ENCODE results near the gene PTPRA.

The PTPRA gene

DNA sequence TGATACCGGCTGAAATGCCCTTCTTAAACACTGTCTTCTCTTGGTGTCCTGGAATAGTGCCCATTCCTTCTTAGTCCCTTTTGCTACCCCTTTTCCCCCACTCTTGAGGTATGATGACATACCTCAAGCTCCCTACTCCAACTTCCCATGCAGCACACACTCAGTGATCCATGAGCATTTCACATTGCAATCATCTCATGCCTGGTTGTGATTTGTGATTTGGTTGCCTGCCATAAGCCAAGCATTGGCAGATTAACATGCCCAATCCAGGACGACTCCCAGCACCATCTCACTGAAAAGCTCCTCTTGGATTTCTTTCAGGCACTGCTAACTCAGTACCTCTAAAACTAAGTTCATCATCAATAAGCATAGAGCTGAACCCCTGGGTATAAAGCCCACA, 14.7 kb upstream of the PTPRA start:
- DNase-seq (ENCODE audit: low spot score): no peak

DNA sequence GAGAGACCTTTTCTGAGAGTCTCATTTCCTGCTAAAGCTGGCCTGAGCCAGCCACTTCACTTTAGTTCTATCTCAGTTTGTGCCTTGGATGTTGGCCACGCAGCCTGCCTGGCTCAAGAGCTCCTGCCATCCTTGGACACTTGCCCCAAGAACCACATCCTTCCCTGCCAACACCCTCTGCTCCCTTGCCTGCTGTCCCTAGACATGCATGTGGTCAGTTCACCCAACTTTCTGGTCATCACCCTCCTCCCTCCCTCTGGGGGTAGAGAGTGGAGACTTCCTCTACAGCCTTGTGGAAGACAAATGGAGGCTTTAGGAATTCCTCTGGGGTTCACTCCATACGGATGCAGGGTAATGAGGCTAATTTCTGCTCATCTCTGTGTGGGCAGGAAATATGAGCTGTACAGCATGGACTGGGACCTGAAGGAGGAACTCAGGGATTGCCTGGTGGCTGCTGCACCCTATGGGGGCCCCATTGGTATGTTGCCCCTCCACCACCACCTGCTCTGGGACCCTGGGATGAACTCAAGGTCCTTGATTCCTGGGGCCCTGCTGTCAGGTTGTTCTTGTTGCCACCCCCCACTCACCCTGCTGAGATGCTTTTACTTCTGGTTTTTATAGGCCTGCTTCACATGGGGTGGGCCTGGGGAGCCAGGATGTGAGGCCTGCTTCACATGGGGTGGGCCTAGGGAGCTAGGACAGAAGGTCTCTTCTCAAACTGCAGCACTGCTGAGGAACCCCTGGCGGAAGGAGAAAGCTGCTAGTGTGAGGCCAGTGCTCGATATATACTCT, 13.8 kb upstream of the PTPRA start:
- no peak for DNase-seq (ENCODE audit: low spot score)

DNA sequence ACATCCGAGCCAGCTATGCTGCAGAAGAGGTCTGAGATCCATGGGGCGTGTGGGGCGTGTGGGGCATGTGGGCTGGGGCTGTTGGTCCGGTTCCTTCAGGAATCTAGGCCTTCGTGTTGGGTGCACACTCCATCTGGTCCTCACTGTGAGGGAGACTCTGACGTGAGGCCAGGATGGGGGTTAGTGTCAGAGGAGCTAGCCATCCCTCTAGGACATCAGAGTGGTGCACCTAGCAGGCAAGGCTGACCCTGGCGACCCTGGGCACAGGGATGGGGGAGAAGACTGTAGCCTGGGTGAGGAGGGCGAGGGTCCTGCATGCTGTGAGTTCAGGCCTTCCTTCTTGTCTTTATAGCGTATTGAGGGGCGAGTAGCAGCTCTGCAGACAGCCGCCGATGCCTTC, 8.7 kb upstream of the PTPRA start:
- DNase-seq (ENCODE audit: low spot score): no peak

DNA sequence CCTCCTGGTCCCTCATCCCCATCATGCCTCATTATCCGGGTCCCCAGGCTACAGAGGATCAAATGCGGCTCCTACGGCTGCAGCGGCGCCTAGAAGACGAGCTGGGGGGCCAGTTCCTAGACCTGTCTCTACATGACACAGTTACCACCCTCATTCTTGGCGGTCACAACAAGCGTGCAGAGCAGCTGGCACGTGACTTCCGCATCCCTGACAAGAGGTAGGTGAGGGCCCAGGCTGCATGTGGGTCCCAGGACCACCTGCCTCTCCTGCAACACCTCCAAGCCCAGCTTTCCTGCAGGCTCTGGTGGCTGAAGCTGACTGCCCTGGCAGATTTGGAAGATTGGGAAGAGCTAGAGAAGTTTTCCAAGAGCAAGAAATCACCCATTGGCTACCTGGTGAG, 8.2 kb upstream of the PTPRA start:
- no peak for DNase-seq (ENCODE audit: low spot score)

DNA sequence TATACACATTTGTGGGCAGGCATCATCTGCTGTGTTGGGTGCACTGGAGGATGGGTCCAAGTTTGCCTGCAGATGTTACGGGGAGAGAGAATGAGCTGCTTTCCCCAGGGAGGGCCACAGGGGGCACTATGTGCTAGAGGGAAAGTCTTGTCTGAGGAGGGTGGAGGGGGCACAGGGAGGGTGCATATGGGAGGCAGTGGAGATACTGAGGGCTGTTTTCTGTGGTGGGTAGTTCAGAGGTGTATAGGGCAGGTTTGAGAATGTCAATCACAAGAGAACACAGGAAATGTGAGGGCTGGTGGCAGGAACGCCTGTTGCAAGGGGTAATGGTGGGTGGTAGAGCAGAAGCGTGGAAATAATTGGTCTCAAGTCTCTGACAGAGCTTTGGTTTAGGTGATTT, 7.7 kb upstream of the PTPRA start:
- peak; percentile 32 for DNase-seq (ENCODE audit: low spot score)

DNA sequence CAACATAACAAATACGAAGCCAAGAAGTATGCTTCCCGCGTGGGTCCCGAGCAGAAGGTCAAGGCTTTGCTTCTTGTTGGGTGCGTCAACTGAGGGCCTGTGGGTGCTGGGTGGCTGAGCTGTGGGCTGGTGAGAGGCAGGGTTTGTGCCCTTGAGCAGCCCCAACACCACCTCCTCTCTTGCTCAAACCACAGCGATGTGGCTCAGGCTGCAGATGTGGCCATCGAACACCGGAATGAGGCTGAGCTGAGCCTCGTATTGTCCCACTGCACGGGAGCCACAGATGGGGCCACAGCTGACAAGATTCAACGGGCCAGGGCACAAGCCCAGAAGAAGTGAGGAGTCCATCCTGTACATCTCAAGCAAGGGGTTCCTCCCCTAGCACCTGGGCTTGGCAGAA, 7.0 kb upstream of the PTPRA start:
- no peak for DNase-seq (ENCODE audit: low spot score)

DNA sequence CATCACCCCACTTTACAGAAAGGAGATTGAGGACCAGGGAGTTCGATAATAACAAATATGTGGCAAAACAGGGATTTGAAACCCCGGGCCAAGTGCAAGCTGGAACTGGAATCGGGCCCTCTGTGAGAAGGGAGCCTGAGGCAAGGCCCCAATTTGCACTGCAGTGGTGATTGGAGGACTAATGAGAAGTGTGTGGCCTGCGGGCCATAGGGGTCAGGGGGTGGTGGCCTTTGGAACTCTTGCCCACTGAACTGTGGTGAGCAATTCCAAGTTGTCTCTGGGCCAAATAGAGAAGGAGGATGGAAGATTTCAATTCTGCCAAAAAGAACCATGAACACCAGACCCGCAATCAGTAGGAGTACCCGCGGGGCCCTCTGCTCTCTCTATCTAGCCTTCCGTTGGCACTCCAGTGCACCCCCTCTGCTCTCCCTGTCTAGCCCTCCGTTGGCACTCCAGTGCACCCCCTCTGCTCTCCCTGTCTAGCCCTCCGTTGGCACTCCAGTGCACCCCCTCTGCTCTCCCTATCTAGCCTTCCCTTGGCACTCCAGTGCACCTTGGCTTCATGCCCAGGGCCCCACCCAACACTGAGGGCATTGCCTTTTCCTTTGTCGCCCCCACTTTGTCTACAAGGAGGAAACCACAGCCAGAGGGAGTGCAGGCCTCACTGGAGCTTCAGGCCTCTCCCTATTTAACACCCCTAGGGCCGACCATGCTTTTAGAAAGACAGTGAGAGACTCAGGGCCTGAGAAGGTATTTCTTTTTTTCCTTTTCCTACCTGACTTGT, 6.0 kb upstream of the PTPRA start:
- DNase-seq (ENCODE audit: low spot score): no peak

DNA sequence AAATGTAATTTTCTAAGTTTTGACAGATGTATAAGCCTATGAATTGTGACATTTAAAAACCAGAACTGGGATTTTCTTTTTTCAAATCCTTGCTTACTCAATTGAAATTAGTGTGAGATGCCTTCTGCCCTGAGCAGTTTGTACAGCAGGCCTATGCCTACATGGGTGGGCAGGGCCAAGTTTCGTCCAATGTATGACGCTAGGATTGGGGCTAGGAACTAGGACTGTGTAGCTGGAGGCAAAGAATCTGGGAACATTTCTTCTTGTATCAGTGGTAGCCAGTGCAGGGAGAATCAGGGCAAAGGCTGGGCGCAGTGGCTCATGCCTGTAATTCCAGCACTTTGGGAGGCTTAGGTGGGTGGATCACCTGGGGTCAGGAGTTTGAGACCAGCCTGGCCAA, 3.9 kb upstream of the PTPRA start:
- no peak for DNase-seq (ENCODE audit: low spot score)

DNA sequence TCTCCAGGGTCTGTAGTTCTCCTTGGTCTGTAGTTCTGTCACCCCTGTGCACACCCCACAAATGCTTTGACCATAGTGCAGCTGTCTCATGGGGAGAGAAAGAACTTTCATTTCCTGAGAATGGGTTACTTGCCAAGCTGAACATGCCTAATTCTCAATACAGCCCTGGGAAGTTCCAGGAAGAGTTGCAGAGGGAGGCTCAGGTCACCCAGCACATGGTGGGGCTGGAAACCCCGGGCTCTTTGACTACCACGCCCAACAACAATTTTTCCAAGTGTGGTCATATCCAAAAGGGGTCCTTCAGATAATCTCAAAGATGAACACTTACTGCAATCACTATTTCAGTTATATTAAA, 2.2 kb upstream of the PTPRA start:
- DNase-seq (ENCODE audit: low spot score): no peak

DNA sequence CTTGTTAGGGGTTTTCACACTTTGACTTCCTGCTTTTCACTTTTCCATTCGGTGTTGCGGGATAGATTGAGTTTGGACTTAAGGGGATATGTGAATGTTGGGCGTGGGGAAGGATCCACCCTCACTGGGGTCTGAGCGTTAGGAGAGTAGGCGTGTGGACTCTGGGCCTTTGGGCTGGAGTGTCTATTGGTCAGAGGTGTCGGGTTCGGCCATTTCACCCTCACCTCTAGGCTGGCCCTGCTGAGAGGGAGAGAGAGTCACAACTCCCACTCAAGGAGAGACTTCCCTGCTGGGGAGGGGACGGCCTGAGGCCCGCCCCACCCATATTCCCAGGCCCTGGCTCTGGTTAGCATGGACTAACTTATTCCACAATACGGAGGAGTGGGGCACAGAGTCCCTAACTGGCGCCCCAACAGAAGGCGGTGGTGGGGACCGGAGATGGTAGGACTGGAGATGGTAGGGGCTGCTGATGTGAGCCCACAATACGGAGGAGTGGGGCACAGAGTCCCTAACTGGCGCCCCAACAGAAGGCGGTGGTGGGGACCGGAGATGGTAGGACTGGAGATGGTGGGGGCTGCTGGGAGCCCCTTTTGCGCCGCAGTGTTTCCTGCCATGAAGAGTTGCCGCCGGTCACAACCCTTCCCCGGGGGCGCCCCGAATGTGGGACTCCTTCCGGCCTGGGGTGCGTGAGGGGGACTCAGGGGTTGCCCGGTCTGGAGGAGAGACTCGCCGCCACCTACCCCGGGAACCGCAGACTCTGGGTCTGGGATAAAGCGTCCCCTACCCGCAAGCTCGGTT, 1.4 kb upstream of the PTPRA start:
- no peak for DNase-seq (ENCODE audit: low spot score)

DNA sequence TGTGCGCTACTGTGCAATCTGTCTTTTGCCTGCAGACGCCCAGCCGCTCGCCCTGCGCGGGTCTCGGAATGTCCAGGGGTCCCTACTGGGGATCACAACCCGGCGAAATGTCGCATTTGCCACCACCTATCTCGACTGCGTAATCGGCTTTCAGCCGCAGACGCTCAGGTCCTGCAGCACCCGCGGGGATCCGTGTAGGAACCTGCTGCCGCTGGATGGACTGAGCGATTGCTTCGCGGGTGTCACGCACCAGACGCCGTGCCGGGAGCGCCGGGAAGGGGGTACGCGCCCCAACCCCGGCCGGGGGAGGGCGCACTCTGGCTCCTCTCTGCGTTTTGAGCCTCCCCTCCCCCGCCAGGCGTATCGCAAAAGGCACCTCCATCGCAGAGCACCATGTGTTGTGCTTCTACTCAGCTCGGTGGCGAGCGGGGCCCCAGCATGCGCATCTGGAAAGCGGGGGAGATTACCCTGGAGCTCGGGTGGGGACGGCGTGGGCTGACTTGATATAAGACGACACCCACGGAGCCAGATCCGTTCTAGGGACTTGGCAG, 747 bp upstream of the PTPRA start:
- DNase-seq (ENCODE audit: low spot score): peak; percentile 72

DNA sequence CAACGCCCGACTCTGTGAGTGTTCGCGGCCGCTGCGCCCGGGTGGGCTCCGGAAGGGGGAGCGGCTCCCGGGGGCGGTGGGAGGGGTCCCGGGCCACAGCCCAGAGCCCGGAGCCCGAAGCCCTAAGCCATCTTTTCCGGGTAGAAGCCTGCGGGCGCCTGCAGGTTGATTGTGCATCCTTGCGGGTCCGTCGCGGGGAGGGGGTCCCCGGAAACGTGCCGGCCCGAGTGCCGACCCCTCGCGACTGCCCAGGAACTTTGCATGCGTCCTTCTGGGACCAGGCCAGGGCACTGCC, 413 bp downstream of the PTPRA start:
- peak; percentile 59 for DNase-seq (ENCODE audit: low spot score)

DNA sequence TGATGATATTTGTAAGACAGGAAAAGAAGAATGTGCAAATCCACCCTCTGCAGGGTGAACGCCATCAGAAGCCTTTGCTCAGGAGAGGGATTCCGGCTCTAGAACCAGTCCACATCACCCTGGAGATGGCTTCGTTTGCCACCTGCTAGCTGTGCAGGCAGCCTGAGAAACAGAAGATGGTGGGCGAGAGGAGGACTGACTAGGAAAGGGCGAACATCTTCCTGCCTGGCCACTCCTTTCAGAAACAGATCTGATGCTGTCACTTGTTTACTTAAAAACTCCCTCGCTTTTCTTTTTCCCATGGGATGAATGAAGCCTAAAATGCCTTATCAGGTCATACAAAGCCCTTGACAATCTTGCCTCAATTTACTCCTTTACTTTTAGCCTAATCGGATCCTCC, 1.2 kb downstream of the PTPRA start:
- no peak for DNase-seq (ENCODE audit: low spot score)

DNA sequence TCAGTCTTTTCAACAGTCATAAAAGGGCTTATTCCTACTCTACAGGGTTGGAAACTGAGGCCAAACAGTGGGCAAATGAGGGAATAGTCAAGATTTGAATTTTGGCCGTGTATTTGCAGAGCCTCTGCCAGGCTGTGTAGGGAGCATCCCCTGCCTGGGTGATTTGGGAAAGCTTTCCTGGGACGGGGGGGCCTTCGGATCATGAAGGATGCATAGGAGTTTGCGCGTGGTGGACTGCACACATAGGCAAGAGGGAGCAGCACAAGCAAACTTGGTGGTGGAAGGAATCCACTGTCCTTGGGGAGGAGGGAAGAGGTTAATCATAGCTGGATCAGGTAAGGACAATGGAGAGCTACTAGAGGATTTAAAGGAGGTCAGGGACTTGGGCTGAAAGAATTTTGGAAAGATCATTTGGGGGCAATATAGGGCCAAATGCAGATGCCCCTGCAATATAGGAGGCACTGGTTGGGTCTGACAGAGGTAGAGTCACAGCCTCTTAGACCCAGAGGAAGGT, 2.5 kb downstream of the PTPRA start:
- DNase-seq (ENCODE audit: low spot score): no peak

DNA sequence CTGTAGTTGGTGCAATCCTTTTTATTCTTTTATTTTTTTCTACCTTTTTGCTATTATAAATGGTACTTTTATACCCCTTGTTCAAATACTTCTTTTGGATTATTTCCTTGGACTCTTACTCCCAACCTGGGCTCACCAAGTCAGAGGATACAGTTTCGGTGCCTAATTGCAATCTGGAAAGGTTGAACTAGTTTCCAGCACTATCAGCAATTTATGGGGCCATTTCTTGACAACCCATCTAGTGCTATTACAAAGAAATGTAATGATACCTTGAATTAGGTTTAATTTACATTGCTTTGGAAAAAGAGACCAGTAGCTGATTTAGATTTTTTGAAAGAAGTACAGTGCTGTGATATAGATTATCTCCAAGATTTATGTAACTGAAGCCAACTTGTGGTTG, 5.2 kb downstream of the PTPRA start:
- no peak for DNase-seq (ENCODE audit: low spot score)

DNA sequence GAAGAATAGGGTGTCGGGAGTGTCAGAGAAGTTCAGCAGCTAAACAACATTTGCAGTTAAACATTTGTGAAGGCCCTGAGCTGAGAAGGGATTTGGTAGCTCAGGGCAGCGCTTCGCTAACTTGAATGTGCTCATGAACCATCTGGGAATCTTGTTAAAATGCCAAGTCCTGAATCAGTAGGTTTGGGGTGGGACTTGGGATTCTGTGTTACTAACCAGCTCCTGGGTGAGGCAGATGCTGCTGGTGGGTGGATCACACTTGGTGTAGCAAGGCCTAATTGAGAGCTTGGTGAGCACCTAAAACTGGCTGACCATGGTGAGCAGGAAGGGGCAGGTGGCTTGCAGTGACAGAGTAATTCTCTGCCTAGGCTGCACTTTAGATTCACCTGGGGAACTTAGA, 5.9 kb downstream of the PTPRA start:
- no peak for DNase-seq (ENCODE audit: low spot score)

DNA sequence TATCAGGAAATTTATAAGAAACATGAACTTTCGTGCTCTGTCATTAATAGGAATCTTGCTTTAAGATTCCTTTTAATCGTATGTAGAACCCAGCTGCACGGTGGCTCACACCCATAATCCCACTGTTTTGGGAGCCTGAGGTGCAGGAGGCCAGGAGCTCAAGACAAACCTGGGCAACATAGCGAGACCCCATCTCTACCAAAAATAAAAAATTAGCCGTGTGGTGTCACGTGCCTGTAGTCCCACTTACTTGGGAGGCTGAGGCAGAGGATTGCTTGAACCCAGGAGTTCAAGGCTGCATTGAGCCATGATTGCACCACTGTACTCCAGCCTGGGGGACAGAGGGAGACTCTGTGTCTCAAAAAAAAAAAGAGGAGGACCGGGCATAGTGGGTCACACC, 7.4 kb downstream of the PTPRA start:
- DNase-seq (ENCODE audit: low spot score): no peak

DNA sequence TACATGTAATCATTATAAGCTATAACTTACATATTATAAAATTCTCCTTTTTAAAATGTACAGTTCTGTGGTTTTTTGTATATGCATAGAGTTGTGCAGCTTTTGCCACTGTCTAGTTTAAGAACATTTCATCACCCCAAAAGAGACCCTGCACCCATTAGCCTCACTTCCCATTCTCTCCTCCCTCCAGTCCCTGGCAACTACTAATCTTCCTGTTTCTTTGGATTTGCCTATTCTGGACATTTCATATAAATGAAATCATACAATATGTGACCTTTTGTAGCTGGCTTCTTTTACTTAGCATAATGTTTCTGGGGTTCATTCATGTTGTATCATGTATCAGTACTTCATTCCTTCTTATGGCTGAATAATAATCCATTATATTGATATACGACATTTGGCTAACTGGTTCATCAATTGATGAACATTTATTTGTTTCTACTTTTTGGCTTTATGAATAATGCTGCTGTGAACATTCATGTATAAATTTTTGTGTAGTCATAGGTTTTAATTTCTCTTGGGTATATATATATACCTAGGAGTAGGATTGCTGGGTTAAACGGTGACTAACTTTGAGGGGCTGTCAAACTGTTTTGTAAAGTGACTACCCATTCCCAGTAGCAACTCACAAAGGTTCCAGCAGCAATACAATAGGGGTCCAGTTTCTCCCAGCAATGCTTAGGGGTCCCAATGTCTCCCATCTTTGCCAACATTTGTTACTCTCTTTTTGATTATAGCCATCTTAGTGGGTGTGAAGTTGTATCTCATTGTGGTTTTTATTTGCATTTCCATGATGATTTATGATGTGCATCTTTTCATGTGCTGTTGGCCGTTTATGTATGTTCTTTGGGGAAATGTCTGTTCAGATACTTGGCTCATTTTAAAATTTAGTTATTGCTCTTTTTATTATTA, 10.7 kb downstream of the PTPRA start:
- DNase-seq (ENCODE audit: low spot score): no peak

DNA sequence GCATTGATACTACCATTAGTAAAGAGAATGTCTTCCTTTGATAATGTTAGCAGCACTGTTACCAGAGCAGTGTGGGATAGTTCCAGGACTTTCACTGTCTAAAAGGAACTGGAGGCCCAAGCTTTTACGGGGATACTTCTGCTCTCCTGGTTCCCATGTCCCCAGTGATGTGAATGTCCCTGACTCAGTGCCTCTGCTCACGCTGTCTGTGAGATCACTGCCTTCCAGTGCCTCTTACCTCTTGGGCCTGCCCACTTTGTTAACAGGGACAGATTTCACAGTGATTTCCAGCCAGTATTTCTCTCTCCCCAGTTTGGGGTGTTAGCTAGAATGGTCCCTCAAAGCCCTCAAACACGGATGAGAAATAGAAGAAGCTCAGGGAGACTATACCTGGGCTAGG, 14.4 kb downstream of the PTPRA start:
- no peak for DNase-seq (ENCODE audit: low spot score)

DNA sequence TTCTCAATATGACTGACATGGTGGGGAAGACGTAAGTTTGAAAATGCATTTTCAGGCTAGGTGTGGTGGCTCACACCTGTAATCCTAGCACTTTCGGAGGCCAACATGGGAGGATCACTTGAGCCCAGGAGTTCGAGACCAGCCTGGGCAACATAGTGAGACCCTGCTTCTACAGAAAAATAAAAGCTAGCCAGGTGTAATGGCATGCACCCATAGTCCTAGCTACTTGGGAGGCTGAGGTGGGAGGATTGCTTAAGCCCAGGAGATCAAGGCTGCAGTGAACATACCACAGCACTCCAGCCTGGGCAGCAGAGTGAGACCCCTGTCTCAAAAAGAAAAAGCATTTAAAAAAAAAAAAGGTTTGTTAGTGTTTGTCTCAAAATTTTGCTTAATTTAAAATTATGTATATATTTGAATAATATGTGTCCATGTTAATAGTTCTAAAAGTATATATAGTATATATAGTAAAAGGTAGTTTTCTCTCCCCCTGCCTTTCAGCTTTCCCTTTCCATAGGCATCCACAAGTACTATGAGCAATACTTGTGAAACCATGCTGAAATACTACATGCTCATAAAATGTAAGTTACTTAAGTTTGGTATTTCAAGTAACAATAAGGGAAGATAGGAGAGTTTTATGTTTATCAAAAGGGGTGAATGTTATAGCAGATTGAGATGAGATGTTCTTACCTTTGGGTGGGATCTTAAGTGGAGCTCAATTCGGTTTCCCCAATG, 15.1 kb downstream of the PTPRA start:
- no peak for DNase-seq (ENCODE audit: low spot score)

DNA sequence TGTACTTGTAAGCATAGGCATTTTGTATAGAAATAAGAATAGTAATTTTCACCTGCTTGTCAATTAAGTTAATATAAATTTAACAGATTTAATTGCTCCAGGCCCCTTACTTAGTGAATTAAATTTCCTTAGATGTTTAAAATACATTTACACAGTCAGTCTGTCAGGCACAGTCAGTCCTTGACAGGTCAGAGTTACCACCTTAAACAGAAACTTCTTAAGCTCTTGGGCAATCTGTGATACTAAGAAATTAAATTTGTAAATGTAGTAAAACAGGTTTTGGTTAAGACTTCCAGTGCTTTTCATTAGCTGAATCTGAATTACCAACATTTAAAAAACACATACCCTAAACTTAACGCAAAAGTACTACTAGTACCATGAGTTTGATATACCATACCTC, 15.9 kb downstream of the PTPRA start:
- no peak for DNase-seq (ENCODE audit: low spot score)

Data from CD4-positive, alpha-beta T cell treated with Interleukin-2 at 100 ng/mL for 4 hours (primary cell).